Measurements from ENCODE around the gene LIMD2. TPM values are rescaled to one million over a fixed set of nuclear protein-coding genes. Genes with fewer than 3 reads are reported as not detected.

LIMD2 gene
- total RNA-seq, 1 experiment from 2014 or later, result 93.5 TPM

DNA sequence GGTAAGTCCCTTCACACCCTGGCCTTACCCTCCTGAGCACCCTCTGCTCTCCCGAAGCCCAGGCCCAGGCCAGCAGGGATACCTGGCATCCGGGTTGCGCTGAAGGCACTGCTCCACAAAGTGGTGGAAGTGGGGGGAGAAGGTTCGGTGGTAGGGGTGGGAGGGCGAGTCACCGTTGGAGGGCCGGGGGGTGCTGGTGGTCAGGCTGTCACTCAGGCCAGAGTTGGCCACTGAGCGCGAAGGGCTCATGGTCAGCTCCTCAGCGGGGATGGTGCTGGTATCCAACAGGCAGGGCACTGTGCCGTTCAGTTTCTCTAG lies 4.3 kb upstream of the LIMD2 start:
- Histone ChIP-seq H2AFZ (ENCODE audit: low read length) (no peak overlapping the region), H2BK5ac (ENCODE audit: insufficient read length, low read length) (no peak overlapping the region), H3K9ac (ENCODE audit: extremely low read depth, insufficient read length, low read length) (no peak overlapping the region), H2AK5ac (ENCODE audit: insufficient read length, low read length) (no peak overlapping the region), H3K14ac (ENCODE audit: insufficient read depth, low read length) (no peak overlapping the region), H3K9me3 (ENCODE audit: control insufficient read depth, low read depth, low read length) (no peaks in the 10 kb centered on the region), H2BK15ac (ENCODE audit: low read depth, low read length) (no peak overlapping the region), H3T11ph (ENCODE audit: low read length) (no peak overlapping the region), H4K91ac (ENCODE audit: insufficient read length, low read depth, low read length) (no peak overlapping the region), H2BK20ac (ENCODE audit: low read depth, low read length, poor library complexity, severe bottlenecking) (no peak overlapping the region), H4K20me1 (ENCODE audit: control insufficient read depth, insufficient read depth, insufficient read length) (no peaks in the 10 kb centered on the region), H3K79me1 (ENCODE audit: insufficient read depth, low read depth, low read length, poor library complexity, severe bottlenecking) (no peaks in the 10 kb centered on the region), H3K18ac (ENCODE audit: insufficient read length, low read depth, low read length) (no peak overlapping the region), H3K4me2 (ENCODE audit: insufficient read depth, insufficient read length, low read length) (no peak overlapping the region), H2BK12ac (ENCODE audit: insufficient read length, low read depth, low read length) (no peak overlapping the region), H3K79me2 (ENCODE audit: insufficient read depth, low read length) (no peaks in the 10 kb centered on the region), H2BK120ac (ENCODE audit: low read depth, low read length, poor library complexity, severe bottlenecking) (no peak overlapping the region), H3K23ac (ENCODE audit: insufficient read length, low read depth, low read length) (no peak overlapping the region), H4K8ac (replicated peaks; ENCODE audit: insufficient read length, low read depth, low read length) (no peak overlapping the region), H3K4me1 (ENCODE audit: insufficient read depth, low read length) (no peaks in the 10 kb centered on the region), H3K56ac (ENCODE audit: insufficient read length, low read depth, low read length) (no peak overlapping the region), H3K27ac (ENCODE audit: insufficient read length, low read depth, low read length) (no peak overlapping the region), H3K27me3 (ENCODE audit: insufficient read depth, low read length) (no peaks in the 10 kb centered on the region), H3K23me2 (ENCODE audit: insufficient read length, low read depth, low read length, poor library complexity, severe bottlenecking) (peaks cover 10% of the 10 kb centered on the region), H4K5ac (ENCODE audit: insufficient read length, low read depth, low read length) (no peak overlapping the region), H3K4ac (ENCODE audit: low read depth, low read length) (no peak overlapping the region)
- TF ChIP-seq, protein P1, sequence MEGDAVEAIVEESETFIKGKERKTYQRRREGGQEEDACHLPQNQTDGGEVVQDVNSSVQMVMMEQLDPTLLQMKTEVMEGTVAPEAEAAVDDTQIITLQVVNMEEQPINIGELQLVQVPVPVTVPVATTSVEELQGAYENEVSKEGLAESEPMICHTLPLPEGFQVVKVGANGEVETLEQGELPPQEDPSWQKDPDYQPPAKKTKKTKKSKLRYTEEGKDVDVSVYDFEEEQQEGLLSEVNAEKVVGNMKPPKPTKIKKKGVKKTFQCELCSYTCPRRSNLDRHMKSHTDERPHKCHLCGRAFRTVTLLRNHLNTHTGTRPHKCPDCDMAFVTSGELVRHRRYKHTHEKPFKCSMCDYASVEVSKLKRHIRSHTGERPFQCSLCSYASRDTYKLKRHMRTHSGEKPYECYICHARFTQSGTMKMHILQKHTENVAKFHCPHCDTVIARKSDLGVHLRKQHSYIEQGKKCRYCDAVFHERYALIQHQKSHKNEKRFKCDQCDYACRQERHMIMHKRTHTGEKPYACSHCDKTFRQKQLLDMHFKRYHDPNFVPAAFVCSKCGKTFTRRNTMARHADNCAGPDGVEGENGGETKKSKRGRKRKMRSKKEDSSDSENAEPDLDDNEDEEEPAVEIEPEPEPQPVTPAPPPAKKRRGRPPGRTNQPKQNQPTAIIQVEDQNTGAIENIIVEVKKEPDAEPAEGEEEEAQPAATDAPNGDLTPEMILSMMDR (conservative IDR thresholded peaks at IDR 0.05), result no peak
- WGBS (ENCODE audit: extremely low coverage, insufficient read length, low lambda C conversion rate), result no CpG with 5 or more reads among the region's 11 CpGs
- Mint-ChIP-seq H3K36me3 (ENCODE audit: insufficient read depth in 1 of 3, low read depth in 3 of 3) (peaks cover 11 to 48% (median 29%) of the 10 kb centered on the region in 3 experiments), H3K4me3 (no peak overlapping the region), H3K9me3 (no peaks in the 10 kb centered on the region), H3K27ac (no peak overlapping the region), H3K4me1 (peaks cover 16 to 23% of the 10 kb centered on the region in 2 experiments), H3K27me3 (ENCODE audit: low read depth) (peaks cover 5% of the 10 kb centered on the region)
- no peak for DNase-seq
